Measurements from ENCODE around the gene SF3A2. TPM values are rescaled to one million over a fixed set of nuclear protein-coding genes. Genes with fewer than 3 reads are reported as not detected.

The SF3A2 gene
- polyA plus RNA-seq, 10 donors: 48.0 to 78.1 (median 59.7) TPM

GRCh38 chr19:2224754-2225349 is 11.8 kb upstream of the SF3A2 start:
- no peak for DNase-seq

- no peak for DNase-seq
These were observed 11.1 kb upstream of the SF3A2 start for GRCh38 chr19:2225415-2226050.

- no peak for DNase-seq
These were observed 10.4 kb upstream of the SF3A2 start for GRCh38 chr19:2226051-2226839.

GRCh38 chr19:2226840-2227360 is 9.7 kb upstream of the SF3A2 start:
- DNase-seq: no peak

- DNase-seq: no peak
These were observed 9.0 kb upstream of the SF3A2 start for GRCh38 chr19:2227415-2228156.

- DNase-seq: no peak
These were observed 8.2 kb upstream of the SF3A2 start for GRCh38 chr19:2228157-2229030.

GRCh38 chr19:2229103-2230032 is 7.3 kb upstream of the SF3A2 start:
- DNase-seq: no peak

- DNase-seq: no peak
These were observed 6.5 kb upstream of the SF3A2 start for GRCh38 chr19:2230033-2230531.

- no peak for DNase-seq
These were observed 5.7 kb upstream of the SF3A2 start for GRCh38 chr19:2230807-2231533.

GRCh38 chr19:2231621-2232221 is 4.9 kb upstream of the SF3A2 start:
- DNase-seq: peak in 1 of 3 donors; percentile 25

GRCh38 chr19:2232286-2233151 is 4.1 kb upstream of the SF3A2 start:
- no peak for DNase-seq

- no peak for DNase-seq
These were observed 2.9 kb upstream of the SF3A2 start for GRCh38 chr19:2233601-2234280.

- no peak for DNase-seq
These were observed 1.6 kb upstream of the SF3A2 start for GRCh38 chr19:2234996-2235380.

GRCh38 chr19:2235381-2236063 is 1.1 kb upstream of the SF3A2 start:
- peak in 1 of 3 donors; percentile 61 for DNase-seq

GRCh38 chr19:2236064-2236313 is 635 bp upstream of the SF3A2 start:
- DNase-seq: no peak

- DNase-seq: no peak
These were observed 636 bp downstream of the SF3A2 start for GRCh38 chr19:2237051-2237868.
